Suprapubic skin (tissue), 4 donors: Measurements from ENCODE around the gene MLX. TPM values are rescaled to one million over a fixed set of nuclear protein-coding genes. Genes with fewer than 3 reads are reported as not detected.

Source experiments
- DNase-seq, 2 donors: peaks; one replicate each; pipeline ENCODE4 v3.0.0-alpha.2; 2019; ENCODE audit warnings: low spot score in 2 of 2
- H3K27ac ChIP-seq: fragments of 200-600 bp; sonication (generic); one replicate; pipeline ENCODE4 v1.5.1; 2019
- H3K27me3 ChIP-seq: fragments of 200-600 bp; sonication (generic); one replicate; pipeline ENCODE4 v1.5.1; 2019
- H3K36me3 ChIP-seq: fragments of 200-600 bp; sonication (generic); one replicate; pipeline ENCODE4 v1.5.1; 2019
- H3K4me1 ChIP-seq: fragments of 200-600 bp; sonication (generic); one replicate; pipeline ENCODE4 v1.5.1; 2019
- H3K4me3 ChIP-seq: fragments of 200-600 bp; sonication (generic); one replicate; pipeline ENCODE4 v1.5.1; 2019; ENCODE audit warnings: mild to moderate bottlenecking
- H3K9me3 ChIP-seq: fragments of 200-600 bp; sonication (generic); one replicate; pipeline ENCODE4 v1.5.1; 2019
- CTCF ChIP-seq, 2 donors: fragments of 200-600 bp in 1 of 2; fragments of 450-650 bp in 1 of 2; sonication (generic) in 1 of 2; IDR thresholded peaks; one replicate each; pipeline ENCODE4 v1.5.1; 2016 to 2019; ENCODE audit warnings: antibody characterized with exemption in 2 of 2, mild to moderate bottlenecking in 1 of 2, moderate library complexity in 1 of 2
- EP300 ChIP-seq: sonication (generic); formaldehyde crosslinking; IDR thresholded peaks from one replicate; pipeline ENCODE4 v1.6.1; 2017; ENCODE audit warnings: antibody characterized with exemption
- POLR2A ChIP-seq, 2 donors: fragments of 450-650 bp; IDR thresholded peaks; one replicate each; pipeline ENCODE4 v1.6.1; 2017; ENCODE audit warnings: antibody characterized with exemption in 2 of 2, mild to moderate bottlenecking in 2 of 2, moderate library complexity in 2 of 2
- POLR2AphosphoS5 ChIP-seq, 3 donors: sonication (generic); formaldehyde crosslinking; IDR thresholded peaks; one replicate each; pipeline ENCODE4 v1.6.1; 2017; ENCODE audit warnings: antibody characterized with exemption in 3 of 3
- WGBS: methylation state at CpG from one replicate; pipeline ENCODE4 v1.1.5; 2018; 5-methylcytosine and 5-hydroxymethylcytosine counted together
- total RNA-seq, 4 donors: library from RNA; depleted of rRNA; stranded (reverse); fragments of >200 nt; gene quantifications; one replicate each; pipeline ENCODE4 v1.1.0, GENCODE V29; 2016

Gene MLX
- 10 to 100 TPM; 34.7 to 62.5 (median 44.3) TPM for total RNA-seq

GRCh38 chr17:42566883-42567573 lies at the start of gene MLX:
Gene MLX (plus strand): TSS chr17:42567100. CDS start chr17:42567125, 25 bp downstream.
- TF ChIP-seq EP300, result no peak
- no peak for TF ChIP-seq POLR2A (IDR thresholded peaks at IDR 0.05)
- no peak for TF ChIP-seq CTCF (IDR thresholded peaks at IDR 0.05)
- peak in 2 of 3 donors; percentile 40 to 74 for TF ChIP-seq POLR2AphosphoS5 (IDR thresholded peaks at IDR 0.05)
- Histone ChIP-seq H3K36me3 (peaks cover 57% of the 10 kb centered on the region), H3K4me1 (peaks cover 57% of the 10 kb centered on the region), H3K9me3 (no peaks in the 10 kb centered on the region), H3K4me3 (peak within 1 kb of the TSS; percentile 85), H3K27me3 (no peaks in the 10 kb centered on the region), H3K27ac (peak within 1 kb of the TSS; percentile 89)
- 0% methylated on average over 15 of the region's 72 CpGs for WGBS
- peak; percentile 96 to 97 for DNase-seq

GRCh38 chr17:42517516-42517915 lies 49.4 kb upstream of the MLX start:
- Histone ChIP-seq H3K27me3 (no peaks in the 10 kb centered on the region), H3K36me3 (peaks cover 44% of the 10 kb centered on the region), H3K9me3 (no peaks in the 10 kb centered on the region), H3K4me3 (no peak overlapping the region), H3K4me1 (peaks cover 58% of the 10 kb centered on the region), H3K27ac (peak overlapping the region; percentile 87)
- WGBS, result 10% methylated on average over 9 of the region's 9 CpGs
- DNase-seq, result peak; percentile 94 to 95
- TF ChIP-seq POLR2AphosphoS5 (IDR thresholded peaks at IDR 0.05), result no peak
- TF ChIP-seq POLR2A (IDR thresholded peaks at IDR 0.05), result no peak
- TF ChIP-seq EP300, result no peak
- TF ChIP-seq CTCF (IDR thresholded peaks at IDR 0.05), result peak; percentile 87 to 91

GRCh38 chr17:42518046-42518754 lies 48.7 kb upstream of the MLX start:
- H3K27ac ChIP-seq, result peak overlapping the region; percentile 87
- no peak overlapping the region for H3K4me3 ChIP-seq

DNA sequence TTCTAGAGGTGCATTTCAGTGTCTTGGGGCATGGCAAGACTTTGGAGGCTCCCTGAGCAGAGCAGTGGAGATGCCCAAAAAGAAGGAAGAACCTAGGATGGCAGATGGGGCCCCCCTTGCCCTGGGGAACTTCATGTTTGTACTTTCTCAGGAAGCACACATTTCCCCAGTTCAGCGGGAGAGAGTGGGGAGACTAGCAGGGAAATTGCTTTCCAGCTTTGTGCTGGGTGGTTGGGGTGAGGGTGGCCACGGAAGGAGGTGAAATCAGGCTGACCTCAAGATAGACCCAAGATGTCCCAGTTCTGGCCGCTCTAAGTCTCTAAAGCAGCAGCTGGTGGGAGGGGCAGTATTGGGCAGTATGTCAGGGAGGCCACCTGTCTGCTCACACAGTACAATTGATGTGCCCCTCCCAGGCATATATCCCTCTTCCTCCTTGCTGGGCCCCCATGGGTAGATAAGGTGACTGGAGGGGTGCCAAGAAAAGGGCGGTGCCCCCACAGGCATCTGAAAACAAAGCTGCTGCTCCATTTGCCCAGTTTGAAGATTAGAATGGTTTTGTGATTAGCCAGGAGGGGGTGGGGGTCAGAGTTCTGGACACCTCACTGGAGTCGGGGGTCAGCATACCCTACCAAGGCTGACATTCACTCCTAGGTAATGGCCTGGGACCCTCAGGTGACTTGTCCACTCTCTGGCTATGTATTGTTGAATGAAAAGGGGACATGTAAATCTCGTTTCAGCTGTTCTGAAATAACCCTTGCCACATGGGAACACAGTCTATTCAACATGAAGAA lies 48.0 kb upstream of the MLX start:
- DNase-seq, result no peak
- TF ChIP-seq EP300, result no peak
- TF ChIP-seq CTCF (IDR thresholded peaks at IDR 0.05), result no peak
- no peak for TF ChIP-seq POLR2AphosphoS5 (IDR thresholded peaks at IDR 0.05)
- no peak for TF ChIP-seq POLR2A (IDR thresholded peaks at IDR 0.05)
- H3K36me3 ChIP-seq, result peaks cover 46% of the 10 kb centered on the region
- WGBS, result 53% methylated on average over 6 of the region's 6 CpGs
- peak overlapping the region; percentile 87 for H3K27ac ChIP-seq
- H3K9me3 ChIP-seq, result no peaks in the 10 kb centered on the region
- peaks cover 59% of the 10 kb centered on the region for H3K4me1 ChIP-seq
- H3K27me3 ChIP-seq, result no peaks in the 10 kb centered on the region
- H3K4me3 ChIP-seq, result no peak overlapping the region

More at GRCh38 chr17:42518046-42518754, 48.7 kb upstream of the MLX start:
- no peak for TF ChIP-seq CTCF (IDR thresholded peaks at IDR 0.05)
- peak in 1 of 3 donors; percentile 5 for TF ChIP-seq POLR2AphosphoS5 (IDR thresholded peaks at IDR 0.05)
- no peak for TF ChIP-seq POLR2A (IDR thresholded peaks at IDR 0.05)
- H3K27me3 ChIP-seq, result no peaks in the 10 kb centered on the region
- DNase-seq, result peak; percentile 90 to 91
- H3K4me1 ChIP-seq, result peaks cover 59% of the 10 kb centered on the region
- H3K9me3 ChIP-seq, result no peaks in the 10 kb centered on the region
- 15% methylated on average over 9 of the region's 9 CpGs for WGBS
- peaks cover 50% of the 10 kb centered on the region for H3K36me3 ChIP-seq
